Mucosa of descending colon (tissue), 3 donors: ENCODE data around the gene DSE. TPM values are rescaled to one million over a fixed set of nuclear protein-coding genes. Genes with fewer than 3 reads are reported as not detected.

Experiments
- ATAC-seq: fragments of 200-7000 bp; cut with Tn5 transposase; one replicate; pipeline ENCODE4 v1.9.1; 2020; ENCODE audit warnings: mild to moderate bottlenecking, moderate library complexity
- DNase-seq, 3 donors: peaks; one replicate each; pipeline ENCODE4 v3.0.0-alpha.2; 2020
- H3K36me3 ChIP-seq: fragments of 200-600 bp; one replicate; pipeline ENCODE4 v1.8.0; 2021; ENCODE audit warnings: low read depth, mild to moderate bottlenecking
- H3K4me1 ChIP-seq: fragments of 200-600 bp; one replicate; pipeline ENCODE4 v1.8.0; 2021; ENCODE audit warnings: low read depth, mild to moderate bottlenecking
- H3K4me3 ChIP-seq: fragments of 200-600 bp; one replicate; pipeline ENCODE4 v1.8.0; 2021; ENCODE audit warnings: mild to moderate bottlenecking
- H3K9me3 ChIP-seq: fragments of 200-600 bp; one replicate; pipeline ENCODE4 v1.8.0; 2021; ENCODE audit warnings: mild to moderate bottlenecking
- intact Hi-C, 2 donors: fragments of 100-400 bp; cut with DNase I in 1 of 2; cut with micrococcal nuclease in 1 of 2; formaldehyde crosslinking; loops; one replicate each; pipeline versions ENCODE4 v1.11.0 to v1.11.1; 2022; cut with DNase I, micrococcal nuclease
- total RNA-seq, 3 donors: library from RNA; stranded (reverse); fragmentation: NEBNext Ultra II Directional in 2 of 3; extraction: Animal tissue kit (Norgen Biotek cat#: 25700) in 2 of 3; gene quantifications; one replicate each; pipeline versions ENCODE4 v1.2.1 to v1.2.4, GENCODE V29; 2021 to 2023
- TF ChIP-seq, protein P1 (sequence below): fragments of 200-600 bp; IDR thresholded peaks from one replicate; pipeline ENCODE4 v1.8.0; 2022; ENCODE audit warnings: antibody characterized with exemption, mild to moderate bottlenecking
- donor health status: DM: no; HTN: no; CAD: no; lungs with moderate emphysema.
- donor health status: DM: no; HTN: no; CAD: no.
- donor health status: DM: no; HTN: yes; CAD: no.

Gene DSE
- total RNA-seq, 3 donors from 2014 or later: 6.3 to 23.8 (median 14.4) TPM

DNA sequence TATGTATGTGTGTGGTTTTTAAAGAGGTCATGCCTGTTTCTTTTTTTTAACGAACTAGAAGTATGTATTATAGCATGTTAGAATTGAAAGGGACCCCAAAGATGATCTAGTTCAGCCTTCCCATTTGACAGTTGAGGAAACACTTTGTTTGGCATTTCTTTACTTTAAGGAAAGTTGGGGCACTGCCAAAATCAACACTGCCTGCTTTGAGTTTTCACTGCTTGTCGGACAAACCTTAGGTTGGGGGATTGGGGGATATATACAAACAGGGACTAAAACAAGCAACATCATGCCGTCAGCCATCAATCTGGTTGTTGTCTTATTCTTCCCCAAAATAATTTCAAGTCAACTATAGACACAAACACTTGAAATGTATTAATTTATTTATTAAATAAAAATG lies 76.3 kb downstream of the DSE start:
- intact Hi-C loops: no loop called here
- Histone ChIP-seq H3K4me3 (no peak overlapping the region), H3K4me1 (no peaks in the 10 kb centered on the region), H3K36me3 (no peaks in the 10 kb centered on the region), H3K9me3 (no peaks in the 10 kb centered on the region)
- DNase-seq: no peak
- ATAC-seq: no peak
- TF ChIP-seq, protein P1, sequence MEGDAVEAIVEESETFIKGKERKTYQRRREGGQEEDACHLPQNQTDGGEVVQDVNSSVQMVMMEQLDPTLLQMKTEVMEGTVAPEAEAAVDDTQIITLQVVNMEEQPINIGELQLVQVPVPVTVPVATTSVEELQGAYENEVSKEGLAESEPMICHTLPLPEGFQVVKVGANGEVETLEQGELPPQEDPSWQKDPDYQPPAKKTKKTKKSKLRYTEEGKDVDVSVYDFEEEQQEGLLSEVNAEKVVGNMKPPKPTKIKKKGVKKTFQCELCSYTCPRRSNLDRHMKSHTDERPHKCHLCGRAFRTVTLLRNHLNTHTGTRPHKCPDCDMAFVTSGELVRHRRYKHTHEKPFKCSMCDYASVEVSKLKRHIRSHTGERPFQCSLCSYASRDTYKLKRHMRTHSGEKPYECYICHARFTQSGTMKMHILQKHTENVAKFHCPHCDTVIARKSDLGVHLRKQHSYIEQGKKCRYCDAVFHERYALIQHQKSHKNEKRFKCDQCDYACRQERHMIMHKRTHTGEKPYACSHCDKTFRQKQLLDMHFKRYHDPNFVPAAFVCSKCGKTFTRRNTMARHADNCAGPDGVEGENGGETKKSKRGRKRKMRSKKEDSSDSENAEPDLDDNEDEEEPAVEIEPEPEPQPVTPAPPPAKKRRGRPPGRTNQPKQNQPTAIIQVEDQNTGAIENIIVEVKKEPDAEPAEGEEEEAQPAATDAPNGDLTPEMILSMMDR: no peak

DNA sequence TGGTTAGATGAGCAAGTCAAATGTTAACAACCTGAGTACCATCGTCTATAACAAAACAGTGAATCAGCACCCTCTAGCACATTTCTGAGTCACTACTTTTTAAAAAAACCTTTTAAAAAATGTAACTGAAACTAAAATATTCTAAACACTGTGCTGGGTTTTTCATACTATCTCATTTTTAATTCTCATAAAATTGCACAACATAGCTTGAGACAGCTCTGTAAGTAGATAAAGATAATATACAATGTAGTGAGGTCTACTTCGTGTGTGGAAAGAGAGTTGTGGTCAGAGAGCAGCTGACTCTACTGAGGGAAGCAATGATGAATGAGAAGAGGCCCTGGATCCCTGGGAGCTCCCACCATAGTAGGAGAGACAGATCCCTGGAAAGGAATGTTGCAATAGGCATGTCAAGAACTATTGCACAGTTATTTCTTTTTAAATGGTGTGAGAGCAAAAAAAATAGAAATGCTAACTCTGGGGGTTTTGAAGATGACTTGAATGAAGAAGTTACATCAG lies 76.8 kb downstream of the DSE start:
- Histone ChIP-seq H3K4me3 (no peak overlapping the region), H3K4me1 (no peaks in the 10 kb centered on the region), H3K9me3 (no peaks in the 10 kb centered on the region), H3K36me3 (no peaks in the 10 kb centered on the region)
- DNase-seq (no peak), ATAC-seq (peak; percentile 27)
- TF ChIP-seq, protein P1: no peak
- intact Hi-C loops: no loop called here

DNA sequence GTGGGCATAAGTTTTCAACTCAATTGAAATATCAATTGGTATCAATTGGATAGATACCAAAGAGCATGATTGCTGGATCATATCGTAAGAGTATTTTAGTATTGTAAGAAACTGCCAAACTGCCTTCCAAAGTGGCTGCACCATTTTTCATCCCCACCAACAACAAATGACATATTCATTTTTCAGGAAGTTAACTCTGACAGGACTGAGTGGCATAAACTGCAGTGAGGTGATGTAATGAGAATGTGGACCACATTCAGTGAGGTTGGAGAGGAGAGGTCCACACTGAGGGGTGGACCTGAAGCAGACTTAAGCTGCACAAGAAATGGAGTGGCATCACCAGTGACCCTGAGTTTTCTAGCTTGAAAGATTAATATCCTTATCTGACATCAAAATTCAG lies 78.8 kb downstream of the DSE start:
- no peaks in the 10 kb centered on the region for H3K4me1 ChIP-seq
- H3K4me3 ChIP-seq: no peak overlapping the region
- ATAC-seq (no peak), DNase-seq (no peak)
- H3K9me3 ChIP-seq: no peaks in the 10 kb centered on the region
- H3K36me3 ChIP-seq: no peaks in the 10 kb centered on the region
- TF ChIP-seq, protein P1: no peak
- intact Hi-C loops: no loop called here

DNA sequence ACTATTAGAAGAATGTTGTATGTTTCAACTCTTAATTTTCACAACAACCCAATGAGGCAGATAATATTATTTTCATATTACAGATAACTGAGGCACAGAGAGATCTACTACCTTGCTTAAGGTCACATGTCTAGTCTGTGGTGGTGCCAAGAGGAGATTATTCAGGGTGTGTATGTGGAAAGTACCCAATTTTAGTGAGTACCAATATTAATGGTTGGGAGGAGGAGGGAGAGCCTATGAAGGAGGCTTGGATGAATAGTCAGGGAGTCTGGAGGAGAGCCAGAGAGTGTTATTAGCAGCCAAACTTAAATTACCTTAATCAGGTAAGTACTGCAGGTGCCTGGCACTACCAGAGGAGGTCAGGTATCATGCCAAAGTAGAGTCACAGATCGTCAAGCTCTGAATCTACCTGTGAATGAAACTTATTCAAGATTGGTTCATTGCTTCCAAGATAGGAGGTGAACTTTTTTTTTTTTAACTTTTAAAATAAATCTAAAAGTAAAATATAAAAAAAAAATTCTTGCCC lies 79.5 kb downstream of the DSE start:
- DNase-seq (no peak), ATAC-seq (no peak)
- TF ChIP-seq, protein P1: no peak

DNA sequence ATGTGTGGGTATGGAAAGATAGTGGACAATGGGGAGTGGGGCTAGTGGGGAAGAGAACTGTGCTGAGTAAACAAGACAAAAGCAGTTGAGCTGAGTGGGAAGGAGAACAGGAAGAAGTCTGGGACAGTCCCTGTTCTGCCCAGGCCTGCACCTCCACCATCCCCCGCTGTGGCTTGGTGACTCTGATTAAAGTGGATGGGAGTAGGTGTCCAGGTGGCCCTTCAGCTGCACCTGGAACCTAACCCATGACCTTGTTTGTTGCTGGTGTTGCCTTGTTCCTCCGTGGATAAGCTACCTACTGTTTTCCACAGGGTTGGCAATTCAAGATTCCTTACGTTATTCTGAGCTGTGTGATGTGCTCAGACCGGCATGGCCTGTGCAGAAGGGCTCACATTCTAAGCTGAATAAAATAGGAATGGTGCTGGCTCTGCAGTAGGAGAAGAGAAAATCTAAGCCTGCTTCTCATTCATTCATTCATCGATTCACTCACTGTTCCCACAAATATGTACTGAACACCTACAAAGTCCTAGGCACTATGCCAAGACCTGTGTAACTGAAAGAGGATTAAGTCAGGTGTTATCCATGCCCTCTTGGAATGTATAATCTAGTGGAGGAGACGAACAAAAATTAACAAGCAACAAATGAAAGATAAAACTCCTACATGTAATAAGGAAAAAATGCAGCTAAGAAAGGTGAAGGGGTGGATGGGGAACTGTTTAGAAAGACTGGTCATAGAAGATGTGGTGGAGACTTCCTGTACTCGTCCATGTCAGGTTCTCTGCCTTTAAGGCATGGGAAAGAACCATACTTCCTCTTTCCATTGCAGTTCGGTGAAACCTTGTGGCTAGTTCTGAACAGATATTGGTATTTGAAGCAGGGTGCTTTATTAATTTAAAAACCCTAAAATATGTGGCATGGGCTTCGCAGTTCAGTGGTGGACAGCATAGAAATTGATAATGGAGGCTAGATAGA lies 80.3 kb downstream of the DSE start:
- TF ChIP-seq, protein P1: no peak
- H3K4me1 ChIP-seq: no peaks in the 10 kb centered on the region
- DNase-seq (peak; percentile 19 to 59 (median 37)), ATAC-seq (peak; percentile 76)
- no peaks in the 10 kb centered on the region for H3K36me3 ChIP-seq
- H3K4me3 ChIP-seq: no peak overlapping the region
- intact Hi-C loops: no loop called here
- no peaks in the 10 kb centered on the region for H3K9me3 ChIP-seq

More for the DNA sequence above, 79.5 kb downstream of the DSE start:
- intact Hi-C loops: no loop called here
- Histone ChIP-seq H3K4me3 (no peak overlapping the region), H3K4me1 (no peaks in the 10 kb centered on the region), H3K9me3 (no peaks in the 10 kb centered on the region), H3K36me3 (no peaks in the 10 kb centered on the region)
